Measurements from ENCODE around the gene GALK1. TPM values are rescaled to one million over a fixed set of nuclear protein-coding genes. Genes with fewer than 3 reads are reported as not detected.

The GALK1 gene
- total and polyA plus RNA-seq, 2 of the 13 experiments (the other 11 are each of a cell fraction or from before 2014, with no cell fraction given): 59.9 to 93.6 TPM

DNA sequence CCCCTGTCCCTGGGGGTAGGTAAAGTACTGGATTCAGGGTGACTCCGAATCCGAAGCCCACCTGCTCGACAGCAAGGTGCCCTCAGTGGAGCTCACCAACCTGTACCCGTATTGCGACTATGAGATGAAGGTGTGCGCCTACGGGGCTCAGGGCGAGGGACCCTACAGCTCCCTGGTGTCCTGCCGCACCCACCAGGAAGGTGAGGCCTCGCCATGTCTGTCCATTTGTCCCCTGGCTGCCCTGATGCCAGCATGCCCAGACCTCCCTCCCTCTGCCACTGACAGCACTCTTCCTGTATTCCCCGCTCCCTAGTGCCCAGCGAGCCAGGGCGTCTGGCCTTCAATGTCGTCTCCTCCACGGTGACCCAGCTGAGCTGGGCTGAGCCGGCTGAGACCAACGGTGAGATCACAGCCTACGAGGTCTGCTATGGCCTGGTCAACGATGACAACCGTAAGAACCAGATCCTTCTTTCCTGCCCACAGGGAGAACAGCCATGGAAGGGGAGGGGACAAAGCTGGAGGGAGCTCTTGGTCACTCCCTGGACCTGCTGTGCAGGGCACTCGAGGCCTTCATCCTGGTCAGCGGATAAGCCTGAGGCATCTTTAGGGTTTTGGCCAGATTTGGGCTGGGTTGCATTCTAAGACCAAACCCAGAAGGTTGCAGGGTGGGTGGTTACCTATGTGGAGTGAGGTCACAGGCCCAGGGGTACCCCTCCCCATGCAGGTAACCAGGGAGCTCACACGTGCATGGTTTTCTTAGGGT lies 14.2 kb downstream of the GALK1 start (continued):
- TF ChIP-seq, protein P1, sequence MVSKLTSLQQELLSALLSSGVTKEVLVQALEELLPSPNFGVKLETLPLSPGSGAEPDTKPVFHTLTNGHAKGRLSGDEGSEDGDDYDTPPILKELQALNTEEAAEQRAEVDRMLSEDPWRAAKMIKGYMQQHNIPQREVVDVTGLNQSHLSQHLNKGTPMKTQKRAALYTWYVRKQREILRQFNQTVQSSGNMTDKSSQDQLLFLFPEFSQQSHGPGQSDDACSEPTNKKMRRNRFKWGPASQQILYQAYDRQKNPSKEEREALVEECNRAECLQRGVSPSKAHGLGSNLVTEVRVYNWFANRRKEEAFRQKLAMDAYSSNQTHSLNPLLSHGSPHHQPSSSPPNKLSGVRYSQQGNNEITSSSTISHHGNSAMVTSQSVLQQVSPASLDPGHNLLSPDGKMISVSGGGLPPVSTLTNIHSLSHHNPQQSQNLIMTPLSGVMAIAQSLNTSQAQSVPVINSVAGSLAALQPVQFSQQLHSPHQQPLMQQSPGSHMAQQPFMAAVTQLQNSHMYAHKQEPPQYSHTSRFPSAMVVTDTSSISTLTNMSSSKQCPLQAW (CRISPR knock-in tag; IDR thresholded peaks at IDR 0.05): peak; percentile 39; the same call in 1 of the 2 replicates
- TF ChIP-seq ZBTB3 (CRISPR knock-in tag; IDR thresholded peaks at IDR 0.05; ENCODE audit: borderline replicate concordance, low read depth) (no peak), EP300 (IDR thresholded peaks at IDR 0.05; ENCODE audit: low read depth in 2 of 2, low read length in 2 of 2) (no peak), EP300 (CRISPR knock-in tag; IDR thresholded peaks at IDR 0.05; ENCODE audit: borderline replicate concordance) (no peak), IRX3 (CRISPR knock-in tag; IDR thresholded peaks at IDR 0.05; ENCODE audit: borderline replicate concordance, low read depth) (no peak), HNRNPL (IDR thresholded peaks at IDR 0.05; ENCODE audit: low read depth, low read length) (peak; percentile 73; the same call in 1 of the 2 replicates)
- TF ChIP-seq, protein P2, sequence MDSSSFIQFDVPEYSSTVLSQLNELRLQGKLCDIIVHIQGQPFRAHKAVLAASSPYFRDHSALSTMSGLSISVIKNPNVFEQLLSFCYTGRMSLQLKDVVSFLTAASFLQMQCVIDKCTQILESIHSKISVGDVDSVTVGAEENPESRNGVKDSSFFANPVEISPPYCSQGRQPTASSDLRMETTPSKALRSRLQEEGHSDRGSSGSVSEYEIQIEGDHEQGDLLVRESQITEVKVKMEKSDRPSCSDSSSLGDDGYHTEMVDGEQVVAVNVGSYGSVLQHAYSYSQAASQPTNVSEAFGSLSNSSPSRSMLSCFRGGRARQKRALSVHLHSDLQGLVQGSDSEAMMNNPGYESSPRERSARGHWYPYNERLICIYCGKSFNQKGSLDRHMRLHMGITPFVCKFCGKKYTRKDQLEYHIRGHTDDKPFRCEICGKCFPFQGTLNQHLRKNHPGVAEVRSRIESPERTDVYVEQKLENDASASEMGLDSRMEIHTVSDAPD (CRISPR knock-in tag; IDR thresholded peaks at IDR 0.05): no peak

All from HepG2 (cell line).